K562 (cell line): Measurements from ENCODE around the gene SLCO3A1.

Source experiments
- CREB1 ChIP-seq, 2 experiments: sonication (generic) in 1 of 2; formaldehyde crosslinking in 1 of 2; IDR thresholded peaks; 2 replicates each; pipeline versions ENCODE4 v1.6.1 to v1.8.0; 2012 to 2022; ENCODE audit warnings: inconsistent platforms in 1 of 2, mild to moderate bottlenecking in 1 of 2, missing genetic modification reagents in 1 of 2, moderate library complexity in 1 of 2
- CTCF ChIP-seq, 3 experiments: IDR thresholded peaks in 2 of 3; conservative IDR thresholded peaks in 1 of 3; 2 replicates each; pipeline ENCODE4 v1.5.1; 2011 to 2012; ENCODE audit warnings: low read length in 3 of 3, mild to moderate bottlenecking in 3 of 3, control low read depth in 2 of 3, improper control_type of control experiment in 1 of 3, inconsistent platforms in 1 of 3, low read depth in 1 of 3, mixed read lengths in 1 of 3, moderate library complexity in 1 of 3; ENCODE audit not compliant: insufficient read depth in 2 of 3
- EZH2 ChIP-seq: IDR thresholded peaks from 2 replicates; pipeline ENCODE4 v1.6.1; 2012; ENCODE audit warnings: low read depth, mild to moderate bottlenecking, inconsistent platforms, low read length, borderline replicate concordance
- MEF2D ChIP-seq: conservative IDR thresholded peaks from 2 replicates; pipeline ENCODE4 v1.6.1; 2016; ENCODE audit warnings: low read depth, missing genetic modification characterization, missing compliant biosample characterization
- NR3C1 ChIP-seq: sonication (generic); formaldehyde crosslinking; IDR thresholded peaks from 2 replicates; pipeline ENCODE4 v1.8.1; 2022; ENCODE audit warnings: missing genetic modification reagents
- POLR2A ChIP-seq: fragments of 450-650 bp; conservative IDR thresholded peaks from 2 replicates; pipeline ENCODE4 v1.6.1; 2016
- TBP ChIP-seq: optimal IDR thresholded peaks from 2 replicates; pipeline ENCODE3; 2011; ENCODE audit warnings: low read depth, low read length, improper control_type of control experiment
- ZC3H11A ChIP-seq: IDR thresholded peaks from 2 replicates; pipeline ENCODE4 v1.6.1; 2012; ENCODE audit warnings: low read depth, low read length, improper control_type of control experiment
- ZFX ChIP-seq: sonication (generic); formaldehyde crosslinking; IDR thresholded peaks from 2 replicates; pipeline ENCODE4 v1.8.0; 2022; ENCODE audit warnings: mild to moderate bottlenecking, missing genetic modification reagents, moderate library complexity
- ZNF778 ChIP-seq: fragments of 450-650 bp; formaldehyde crosslinking; IDR thresholded peaks from 2 replicates; pipeline ENCODE4 v1.4.0; 2020; ENCODE audit warnings: mild to moderate bottlenecking, moderate library complexity

DNA sequence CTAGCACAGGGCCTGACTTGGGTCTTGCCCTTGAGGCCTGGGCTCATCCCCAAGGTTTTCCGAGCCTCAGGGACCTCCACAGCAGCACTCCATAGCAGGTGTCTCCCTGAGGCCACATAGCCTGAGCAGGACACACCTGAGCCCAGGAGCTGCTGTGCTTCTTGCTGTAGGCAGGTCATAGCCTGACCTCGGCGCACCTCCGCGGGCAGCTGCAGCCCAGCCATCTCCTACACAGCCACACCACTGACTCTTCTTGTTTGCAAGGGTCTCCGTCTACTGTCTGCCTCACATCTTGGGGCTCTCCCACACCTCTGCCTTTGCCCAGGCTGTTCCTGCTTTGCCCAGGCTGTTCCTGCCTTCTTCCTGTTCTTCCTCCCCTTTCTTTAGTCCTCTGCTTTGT, 224.8 kb downstream of the SLCO3A1 start:
- TF ChIP-seq MEF2D (no peak), TBP (no peak), EZH2 (no peak), NR3C1 (CRISPR knock-in tag) (no peak), ZC3H11A (no peak), ZNF778 (CRISPR knock-in tag) (no peak), POLR2A (no peak), CTCF (IDR thresholded peaks at IDR 0.05 in 2 of 3, conservative IDR thresholded peaks at IDR 0.05 in 1 of 3; ENCODE audit: insufficient read depth in 2 of 3, low read depth in 1 of 3, low read length in 3 of 3) (no peak), ZFX (CRISPR knock-in tag) (no peak), CREB1 (IDR thresholded peaks at IDR 0.05) (no peak), CREB1 (CRISPR knock-in tag; IDR thresholded peaks at IDR 0.05) (no peak)
